HG02885 (cell line): ENCODE results near the gene RNF220.
"Not testable (repeated sequence)": the region's sequence is repeated elsewhere in the genome, so short reads cannot be mapped to it uniquely, and the experiment has no call there.

Experiments used
- ATAC-seq: cut with Tn5 transposase; IDR thresholded peaks from one replicate; pipeline ENCODE4 v1.9.1; 2021; ENCODE audit warnings: mild to moderate bottlenecking; ENCODE audit not compliant: unreplicated experiment, poor library complexity

Gene RNF220

GRCh38 chr1:44484155-44484688 is 79.2 kb downstream of the RNF220 start:
- no peak for ATAC-seq

- ATAC-seq, result no peak
Measured at GRCh38 chr1:44485229-44485933, 80.3 kb downstream of the RNF220 start.

- ATAC-seq, result no peak
Measured at GRCh38 chr1:44485934-44486460, 80.9 kb downstream of the RNF220 start.

GRCh38 chr1:44489481-44489880 is 84.4 kb downstream of the RNF220 start:
- no peak for ATAC-seq

GRCh38 chr1:44496541-44497171 is 91.6 kb downstream of the RNF220 start:
- ATAC-seq, result no peak

GRCh38 chr1:44497422-44498170 is 92.5 kb downstream of the RNF220 start:
- ATAC-seq, result no peak

GRCh38 chr1:44499306-44499705 is 94.3 kb downstream of the RNF220 start:
- ATAC-seq, result no peak

- ATAC-seq, result no peak
Measured at GRCh38 chr1:44500181-44501046, 95.4 kb downstream of the RNF220 start.

- ATAC-seq, result no peak
Measured at GRCh38 chr1:44501047-44501890, 96.2 kb downstream of the RNF220 start.

- not testable (repeated sequence) for ATAC-seq
Measured at GRCh38 chr1:44502823-44503222, 97.8 kb downstream of the RNF220 start.

GRCh38 chr1:44503625-44504024 is 98.6 kb downstream of the RNF220 start:
- no peak for ATAC-seq

- ATAC-seq, result no peak
Measured at GRCh38 chr1:44505210-44505993, 100.3 kb downstream of the RNF220 start.

GRCh38 chr1:44507490-44508396 is 102.7 kb downstream of the RNF220 start:
- ATAC-seq, result no peak

- ATAC-seq, result no peak
Measured at GRCh38 chr1:44508397-44508745, 103.3 kb downstream of the RNF220 start.

GRCh38 chr1:44511363-44511762 is 106.3 kb downstream of the RNF220 start:
- ATAC-seq, result no peak

- no peak for ATAC-seq
Measured at GRCh38 chr1:44511769-44512168, 106.7 kb downstream of the RNF220 start.

- ATAC-seq, result no peak
Measured at GRCh38 chr1:44512313-44512885, 107.3 kb downstream of the RNF220 start.
